IMR-90 (cell line): Measurements from ENCODE around the gene CLDN4.

Experiments used
- CEBPB ChIP-seq: IDR thresholded peaks from 2 replicates; pipeline ENCODE4 v1.6.1; 2012; ENCODE audit warnings: low read depth, low read length, improper control_type of control experiment
- POLR2A ChIP-seq: IDR thresholded peaks from 2 replicates; pipeline ENCODE4 v1.6.1; 2012; ENCODE audit warnings: mild to moderate bottlenecking, low read depth, low read length
- SMC3 ChIP-seq: fragments of 150-350 bp; IDR thresholded peaks from 2 replicates; pipeline ENCODE4 v1.6.1; 2016; ENCODE audit warnings: low read depth, mild to moderate bottlenecking, antibody characterized with exemption, low read length, moderate library complexity
- TF ChIP-seq, protein P1 (sequence below): conservative IDR thresholded peaks from 2 replicates; pipeline ENCODE4 v1.5.1; 2012; ENCODE audit warnings: mild to moderate bottlenecking, low read depth, low read length, improper control_type of control experiment

DNA sequence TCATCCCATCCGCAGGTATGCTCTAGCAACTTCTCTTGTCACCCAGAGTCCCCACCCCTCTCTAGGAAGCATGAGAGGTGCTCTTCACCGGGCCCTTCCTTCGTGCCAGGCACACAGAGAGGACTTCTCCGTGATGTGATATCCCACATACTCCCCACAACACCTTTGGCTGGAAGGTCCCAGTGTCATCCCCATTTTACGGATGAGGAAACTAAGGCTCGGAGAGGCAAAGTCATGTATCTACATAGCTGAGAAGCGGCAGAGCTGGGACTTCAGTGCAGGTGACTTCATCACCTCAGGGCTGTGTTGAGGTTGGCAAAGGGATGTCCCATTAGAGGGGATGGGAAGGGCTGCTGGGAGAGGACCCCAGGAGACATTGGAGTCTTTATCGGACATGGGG lies 45.6 kb downstream of the CLDN4 start:
- TF ChIP-seq, protein P1, sequence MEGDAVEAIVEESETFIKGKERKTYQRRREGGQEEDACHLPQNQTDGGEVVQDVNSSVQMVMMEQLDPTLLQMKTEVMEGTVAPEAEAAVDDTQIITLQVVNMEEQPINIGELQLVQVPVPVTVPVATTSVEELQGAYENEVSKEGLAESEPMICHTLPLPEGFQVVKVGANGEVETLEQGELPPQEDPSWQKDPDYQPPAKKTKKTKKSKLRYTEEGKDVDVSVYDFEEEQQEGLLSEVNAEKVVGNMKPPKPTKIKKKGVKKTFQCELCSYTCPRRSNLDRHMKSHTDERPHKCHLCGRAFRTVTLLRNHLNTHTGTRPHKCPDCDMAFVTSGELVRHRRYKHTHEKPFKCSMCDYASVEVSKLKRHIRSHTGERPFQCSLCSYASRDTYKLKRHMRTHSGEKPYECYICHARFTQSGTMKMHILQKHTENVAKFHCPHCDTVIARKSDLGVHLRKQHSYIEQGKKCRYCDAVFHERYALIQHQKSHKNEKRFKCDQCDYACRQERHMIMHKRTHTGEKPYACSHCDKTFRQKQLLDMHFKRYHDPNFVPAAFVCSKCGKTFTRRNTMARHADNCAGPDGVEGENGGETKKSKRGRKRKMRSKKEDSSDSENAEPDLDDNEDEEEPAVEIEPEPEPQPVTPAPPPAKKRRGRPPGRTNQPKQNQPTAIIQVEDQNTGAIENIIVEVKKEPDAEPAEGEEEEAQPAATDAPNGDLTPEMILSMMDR = no peak
- no peak for TF ChIP-seq POLR2A
- TF ChIP-seq SMC3 = no peak
- no peak for TF ChIP-seq CEBPB
